NCI-H524 (cell line): ENCODE measurements around the gene TNS3.

Experiments
- DNase-seq, 2 experiments: peaks; one replicate each; lab custom pipeline; 2025; lab: John Stamatoyannopoulos, UW

Gene TNS3

DNA sequence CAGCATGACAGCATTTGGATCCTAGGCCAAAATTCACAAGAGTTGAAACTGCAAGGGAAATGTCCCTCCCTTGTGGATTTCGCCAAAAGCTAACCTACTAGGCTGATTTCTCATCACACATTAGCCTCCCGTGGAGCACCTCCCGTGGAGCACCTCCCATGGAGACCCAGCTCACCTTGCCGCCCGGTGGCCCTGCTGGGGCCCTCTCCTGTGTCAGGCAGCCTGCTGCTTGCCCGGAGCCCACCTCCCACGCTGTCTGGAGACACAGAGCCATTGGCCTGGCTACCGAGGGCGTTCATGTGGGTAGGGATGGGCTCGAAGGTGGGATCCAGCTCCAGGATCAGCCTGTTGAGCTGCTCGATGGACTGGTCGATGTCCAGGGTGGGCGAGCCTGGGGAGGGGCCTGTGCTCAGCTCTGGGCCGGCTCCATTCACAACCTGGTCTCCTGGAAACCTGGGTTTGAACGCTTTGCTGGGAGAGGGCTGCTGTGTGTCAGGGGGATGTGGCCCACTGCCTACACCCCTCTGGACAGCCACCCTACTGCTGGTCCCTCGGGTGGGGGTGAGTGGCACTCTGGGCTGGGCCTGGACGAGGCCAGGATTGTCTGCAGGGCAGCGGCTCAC, 213.6 kb downstream of the TNS3 start:
- DNase-seq, result no peak

DNA sequence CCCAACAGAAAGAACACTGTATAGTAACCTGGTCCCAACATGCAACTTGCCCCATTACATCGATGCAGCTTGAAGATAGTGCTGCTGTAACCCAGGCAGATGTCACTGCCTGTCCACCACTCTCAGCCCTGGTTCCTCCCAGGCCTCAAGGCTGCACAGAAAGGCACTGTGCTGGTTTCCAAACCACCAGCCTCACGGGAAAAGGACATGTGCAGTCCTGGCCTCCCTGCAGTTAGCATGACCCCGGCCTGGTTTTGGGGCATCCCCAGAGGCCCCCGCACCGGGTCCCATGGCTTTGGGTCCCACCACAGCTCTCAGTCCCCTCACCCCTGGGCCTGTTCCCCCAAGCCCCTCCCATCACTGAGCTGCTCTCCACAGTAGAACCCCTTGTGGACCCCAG, 214.5 kb downstream of the TNS3 start:
- DNase-seq, result no peak

DNA sequence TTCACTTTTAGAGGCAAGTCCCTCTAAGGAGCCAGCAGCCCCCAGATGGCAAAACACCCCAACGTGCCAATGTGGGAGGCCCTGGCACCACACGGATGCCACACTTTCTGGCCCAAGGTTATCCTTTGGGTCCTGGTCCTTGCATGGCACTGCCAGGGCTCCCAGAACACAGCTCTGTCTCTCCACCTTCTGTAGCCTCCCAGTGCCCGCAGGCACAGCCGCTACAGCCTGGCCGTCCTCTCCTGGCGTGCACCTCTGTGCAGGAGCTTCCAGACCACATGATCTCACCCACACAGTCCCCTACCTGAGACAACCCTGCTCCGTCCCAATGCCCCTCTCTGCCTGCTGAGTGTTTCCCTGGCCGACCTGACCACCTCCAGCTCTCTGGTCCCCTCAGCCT, 215.0 kb downstream of the TNS3 start:
- no peak for DNase-seq

DNA sequence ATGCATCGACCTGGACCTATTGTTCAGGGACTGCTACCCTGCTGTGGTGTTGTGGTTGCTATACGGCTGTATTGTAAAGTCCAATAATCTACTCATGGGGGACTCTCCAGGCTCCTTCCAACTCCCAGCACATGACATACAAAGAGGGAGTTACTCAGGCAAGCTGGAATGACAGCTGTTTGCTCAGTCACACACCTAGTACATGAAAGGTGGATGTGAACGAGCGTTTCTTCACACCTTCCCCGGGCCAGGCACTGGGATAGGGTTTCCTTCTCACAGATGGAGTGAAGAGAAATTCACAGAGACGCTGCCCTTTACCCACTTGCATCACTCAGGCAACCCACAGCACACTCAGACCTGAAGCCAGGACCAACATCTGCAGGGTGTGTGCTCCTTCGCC, 215.7 kb downstream of the TNS3 start:
- no peak for DNase-seq

DNA sequence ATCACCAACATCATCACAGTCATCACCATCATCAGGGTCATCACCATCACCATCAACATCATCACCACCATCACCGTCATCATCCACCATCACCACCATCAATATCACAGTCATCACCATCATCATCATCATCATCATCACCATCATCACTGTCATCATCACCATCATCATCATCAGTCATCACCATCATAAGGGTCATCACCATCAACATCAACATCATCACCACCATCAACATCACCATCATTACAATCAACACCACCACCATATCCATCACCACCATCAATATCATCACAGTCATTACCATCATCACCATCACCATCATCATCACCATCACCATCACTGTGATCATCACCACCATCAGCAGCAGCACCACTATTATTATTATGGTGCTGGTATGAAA, 218.9 kb downstream of the TNS3 start:
- no peak for DNase-seq

DNA sequence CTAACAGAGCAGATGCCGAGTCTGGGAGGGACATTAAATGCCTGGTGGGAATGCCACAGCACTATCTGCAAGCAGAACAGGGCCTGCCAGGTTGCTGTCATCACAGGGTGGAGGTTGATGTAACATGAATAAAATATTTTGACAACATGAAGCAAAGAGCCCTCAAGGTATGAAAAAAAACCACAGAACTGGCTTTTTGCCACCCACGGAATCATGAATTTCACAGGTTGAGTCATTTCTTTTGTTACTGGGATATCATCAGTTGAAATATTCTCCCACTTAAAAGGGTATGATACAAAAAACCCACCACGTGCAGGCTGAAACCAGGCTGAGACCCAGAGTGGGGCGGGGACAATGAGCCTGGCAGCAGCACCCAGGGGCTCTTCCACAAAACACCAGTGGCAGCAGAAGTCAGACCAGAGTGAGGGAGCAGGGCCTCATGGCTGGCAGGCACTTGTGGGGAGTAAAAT, 220.1 kb downstream of the TNS3 start:
- no peak for DNase-seq

DNA sequence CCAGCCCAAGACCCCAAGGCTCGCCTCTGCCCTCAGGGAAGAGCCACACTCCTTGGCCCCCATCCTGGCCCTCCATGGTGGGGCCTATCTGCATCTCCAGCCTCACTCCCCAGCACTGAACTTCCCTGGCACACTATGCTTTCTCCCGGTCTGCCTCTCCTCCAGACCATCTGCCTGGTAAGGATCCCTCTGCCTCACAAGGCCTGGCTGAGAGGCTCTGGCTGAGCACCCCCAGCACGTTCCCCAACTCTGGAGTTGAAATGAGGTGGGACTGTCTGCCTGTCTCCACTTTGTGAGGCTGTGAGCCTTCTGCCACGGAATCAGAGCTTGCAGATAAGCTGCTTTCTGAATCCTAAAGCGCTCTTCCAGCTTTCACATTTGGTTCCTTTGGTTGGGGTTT, 220.7 kb downstream of the TNS3 start:
- DNase-seq, result no peak

DNA sequence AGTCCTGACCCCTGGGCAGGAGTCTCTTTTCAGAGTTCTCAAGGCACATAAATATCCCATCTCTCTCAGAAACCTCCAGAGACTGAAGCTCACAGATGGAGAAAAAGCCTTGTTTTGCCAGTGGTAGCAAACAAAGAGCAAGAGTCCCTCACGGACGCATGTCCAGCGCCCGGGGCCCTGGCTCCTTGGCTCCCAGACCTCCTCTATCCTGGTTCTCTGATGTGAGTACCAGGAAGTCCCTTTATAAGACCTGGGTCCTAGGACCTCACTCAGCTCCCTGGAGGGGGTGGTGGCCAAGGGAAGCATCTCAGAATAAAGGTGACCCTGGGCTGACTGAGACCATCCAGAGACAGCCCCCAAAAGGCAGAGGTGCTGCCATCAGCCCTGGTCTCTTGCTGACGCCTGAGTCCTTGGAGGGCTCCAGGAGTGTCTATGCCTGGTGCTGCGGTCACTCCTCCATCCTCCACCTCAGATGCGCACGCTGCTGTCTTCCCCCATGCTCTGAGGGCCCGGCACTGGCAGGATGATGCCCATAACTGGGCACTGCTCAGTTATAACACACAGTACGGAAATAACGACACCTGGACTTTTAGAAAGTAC, 221.5 kb downstream of the TNS3 start:
- DNase-seq, result no peak

DNA sequence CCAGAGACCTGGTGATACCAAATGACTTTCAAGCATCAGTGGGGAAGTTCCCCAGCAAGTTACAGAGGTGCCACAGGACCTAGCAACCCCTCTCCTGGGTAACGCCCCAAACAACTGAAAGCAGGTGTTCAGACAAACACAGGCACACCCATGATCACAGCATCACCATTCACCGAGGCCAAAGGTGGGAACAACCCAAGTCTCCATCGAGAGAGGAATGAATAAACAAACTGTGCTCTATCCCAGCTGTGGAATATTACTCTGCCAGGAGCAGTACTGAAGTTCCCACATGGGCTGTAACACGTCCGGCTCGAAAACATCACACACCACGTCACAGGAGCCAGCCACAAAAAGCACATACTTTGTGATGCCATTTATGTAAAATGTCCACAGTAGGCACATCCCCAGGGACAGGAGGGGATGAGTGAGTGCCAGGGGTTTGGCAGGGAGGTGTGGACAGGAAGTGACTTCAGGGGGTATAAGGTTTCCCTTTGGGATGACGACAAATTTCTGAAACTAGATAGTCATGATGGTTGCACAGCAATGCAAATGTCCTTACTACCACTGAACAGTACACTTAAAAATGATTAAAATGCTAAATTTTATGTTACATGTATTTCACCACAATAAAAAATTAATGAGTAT, 222.8 kb downstream of the TNS3 start:
- DNase-seq, result no peak

DNA sequence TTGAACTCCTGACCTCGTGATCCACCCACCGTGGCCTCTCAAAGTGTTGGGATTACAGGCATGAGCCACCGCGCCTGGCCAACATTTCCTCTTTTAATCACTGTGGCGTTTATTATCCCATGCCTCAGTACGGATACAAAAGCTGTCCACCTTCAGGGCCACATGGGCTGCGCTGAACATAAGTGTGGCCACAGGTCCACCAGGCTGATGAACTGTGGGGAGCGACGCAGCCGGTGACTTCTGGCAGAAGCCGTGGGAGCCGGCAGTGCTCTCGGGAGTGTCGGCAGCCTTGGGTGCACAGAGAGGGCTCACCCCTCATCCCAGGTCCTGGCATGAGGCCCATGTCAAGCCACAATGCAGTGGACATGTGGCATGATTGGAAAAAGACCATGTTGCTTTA, 223.6 kb downstream of the TNS3 start:
- DNase-seq, result no peak

DNA sequence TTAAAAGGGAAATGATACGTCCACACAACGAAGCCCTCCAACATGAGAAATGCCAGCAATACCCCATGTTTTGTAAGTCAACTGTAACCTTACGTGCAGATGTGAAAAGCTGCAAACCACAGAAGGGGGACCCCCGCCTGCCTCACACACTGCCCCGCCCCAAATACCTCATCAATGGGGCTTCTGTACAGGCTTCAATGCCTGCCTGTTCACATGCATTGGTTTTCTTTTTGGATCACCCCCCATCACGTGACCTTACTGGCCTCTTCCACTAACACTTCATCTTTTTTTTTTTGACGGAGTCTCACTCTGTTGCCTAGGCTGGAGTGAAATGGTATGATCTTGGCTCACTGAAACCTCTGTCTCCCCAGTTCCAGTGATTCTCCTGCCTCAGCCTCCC, 224.0 kb downstream of the TNS3 start:
- DNase-seq, result no peak

DNA sequence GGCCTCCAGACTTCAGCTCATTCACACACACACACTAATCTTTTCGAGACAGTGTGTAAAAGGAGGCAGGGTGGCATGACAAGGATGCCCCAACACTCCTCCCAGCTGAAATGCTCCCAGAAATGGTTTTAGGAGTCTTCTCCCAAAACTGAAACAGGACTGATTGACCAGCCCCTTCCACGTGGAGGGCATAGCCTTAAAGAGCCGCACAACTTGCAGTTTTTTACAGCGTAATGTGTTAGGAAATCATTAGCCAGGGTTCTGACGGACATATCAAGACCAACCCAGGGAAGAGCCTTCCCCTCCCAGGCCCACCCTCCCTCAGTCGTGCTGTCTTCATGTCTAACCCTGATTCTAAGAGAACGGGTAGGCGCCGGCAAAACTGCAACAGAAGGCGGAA, 224.6 kb downstream of the TNS3 start:
- no peak for DNase-seq

DNA sequence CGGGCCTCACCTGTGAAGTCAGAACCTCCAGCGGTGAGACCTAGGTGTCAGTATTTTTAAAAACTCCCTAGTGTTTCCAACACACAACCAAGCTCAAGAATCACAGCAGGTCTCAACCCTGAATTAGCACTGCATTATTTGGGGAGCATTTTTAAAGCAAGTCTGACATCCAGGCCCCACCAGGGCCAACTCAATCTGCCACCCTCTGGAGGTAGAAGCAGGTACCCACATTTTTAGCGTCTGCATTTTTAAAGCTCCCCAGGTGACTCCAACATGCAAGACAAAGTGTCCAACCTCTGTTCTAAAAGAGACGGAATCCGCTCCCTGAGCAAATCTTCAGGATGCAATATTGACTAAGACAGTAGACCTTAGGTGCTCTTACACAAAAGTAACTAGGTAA, 225.7 kb downstream of the TNS3 start:
- no peak for DNase-seq

DNA sequence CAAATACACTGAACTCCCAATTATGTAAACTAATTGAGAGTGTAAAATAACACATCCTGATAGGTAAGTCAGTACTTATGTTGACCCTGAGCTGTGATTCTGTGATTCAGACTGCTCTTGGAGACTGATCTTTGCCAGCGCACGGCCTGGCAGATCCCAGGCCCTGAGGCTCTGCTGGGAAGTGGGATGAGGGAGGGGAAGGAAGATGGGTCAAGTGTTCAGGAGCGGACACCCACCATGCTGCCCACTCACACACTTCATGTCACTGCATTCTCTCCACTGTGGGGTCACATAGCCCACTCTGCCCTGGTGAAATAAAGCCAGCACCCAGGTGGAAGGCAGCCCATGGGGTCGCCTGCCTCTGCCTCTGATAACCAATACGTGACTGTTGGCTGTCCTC, 226.2 kb downstream of the TNS3 start:
- no peak for DNase-seq

DNA sequence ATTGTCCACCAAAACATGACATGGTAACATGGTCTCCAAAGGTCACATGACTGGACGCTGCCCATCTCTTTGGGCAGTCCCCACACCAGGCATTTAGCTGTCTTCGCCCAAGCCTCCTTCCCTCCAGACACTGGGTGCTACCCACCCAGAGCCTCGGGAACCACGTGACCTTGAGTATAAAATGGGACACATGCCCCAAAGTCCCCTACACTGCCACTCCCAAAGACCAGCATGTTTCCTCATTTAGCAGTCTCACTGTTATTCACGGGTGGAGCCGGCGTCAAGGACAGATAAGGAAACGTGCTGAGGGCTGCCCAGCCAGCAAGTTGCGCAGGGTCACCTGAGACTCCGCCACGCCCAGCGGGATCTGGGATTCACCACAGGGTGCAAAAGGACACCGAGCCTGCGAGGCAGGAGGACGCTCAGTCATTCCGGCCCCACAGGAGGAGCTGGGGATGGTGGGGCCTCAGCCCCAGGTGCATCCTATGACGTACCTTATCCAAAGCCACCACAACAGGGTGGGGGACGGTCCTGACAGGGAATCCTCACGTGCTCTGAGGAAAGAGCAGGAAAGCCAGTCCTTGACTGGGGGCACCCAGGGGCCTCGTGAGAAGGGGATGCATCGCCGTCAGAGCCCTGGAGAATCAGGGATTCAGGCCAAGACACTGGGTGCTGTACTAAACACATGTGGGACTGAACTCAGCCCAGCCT, 226.9 kb downstream of the TNS3 start:
- no peak for DNase-seq

DNA sequence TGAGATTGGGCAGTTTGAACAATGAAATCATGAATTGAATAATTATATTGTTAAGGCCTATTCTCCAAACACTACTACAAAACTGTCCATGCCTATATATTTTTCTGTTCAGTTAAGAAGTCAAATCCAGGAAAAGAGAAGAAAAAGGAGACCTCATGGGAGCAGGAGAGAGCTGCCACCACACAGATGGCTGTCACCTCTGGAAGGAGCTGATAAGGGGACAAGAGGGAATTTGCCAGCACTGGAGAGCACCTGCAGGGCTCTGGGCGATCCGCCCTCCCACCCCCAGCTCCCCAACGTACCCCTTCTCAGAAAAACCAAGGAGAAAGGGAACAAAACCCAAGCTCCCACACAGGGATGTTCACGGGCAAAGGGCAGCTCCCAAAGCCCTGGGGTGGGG, 227.8 kb downstream of the TNS3 start:
- no peak for DNase-seq

DNA sequence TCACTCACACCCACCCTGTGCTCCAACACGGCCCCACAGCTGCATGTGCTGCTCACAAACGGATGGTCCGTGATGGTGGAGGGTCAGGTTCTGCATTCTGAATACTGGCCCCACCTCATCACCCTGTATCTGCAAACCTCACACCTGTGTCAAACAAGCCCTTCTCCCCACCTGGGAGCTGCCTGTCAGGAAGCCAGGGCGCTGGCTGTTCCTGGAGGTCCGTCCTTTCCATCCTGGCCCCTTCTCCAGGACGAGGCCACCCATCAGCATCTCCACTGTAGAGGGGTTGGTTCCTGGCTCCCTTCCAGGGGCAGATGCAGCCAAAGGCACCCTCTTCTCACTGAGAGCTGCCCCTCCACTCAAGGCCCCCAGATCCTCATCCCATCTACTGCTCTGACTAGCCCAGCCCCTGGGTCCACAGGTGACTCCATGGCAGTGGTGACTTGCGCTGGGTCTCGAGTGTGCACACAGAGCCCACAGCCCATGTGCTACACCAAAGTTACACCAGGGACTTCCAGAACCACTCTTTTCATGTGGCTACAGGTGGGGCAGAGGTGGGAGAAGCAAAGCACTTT, 229.4 kb downstream of the TNS3 start:
- DNase-seq, result no peak

DNA sequence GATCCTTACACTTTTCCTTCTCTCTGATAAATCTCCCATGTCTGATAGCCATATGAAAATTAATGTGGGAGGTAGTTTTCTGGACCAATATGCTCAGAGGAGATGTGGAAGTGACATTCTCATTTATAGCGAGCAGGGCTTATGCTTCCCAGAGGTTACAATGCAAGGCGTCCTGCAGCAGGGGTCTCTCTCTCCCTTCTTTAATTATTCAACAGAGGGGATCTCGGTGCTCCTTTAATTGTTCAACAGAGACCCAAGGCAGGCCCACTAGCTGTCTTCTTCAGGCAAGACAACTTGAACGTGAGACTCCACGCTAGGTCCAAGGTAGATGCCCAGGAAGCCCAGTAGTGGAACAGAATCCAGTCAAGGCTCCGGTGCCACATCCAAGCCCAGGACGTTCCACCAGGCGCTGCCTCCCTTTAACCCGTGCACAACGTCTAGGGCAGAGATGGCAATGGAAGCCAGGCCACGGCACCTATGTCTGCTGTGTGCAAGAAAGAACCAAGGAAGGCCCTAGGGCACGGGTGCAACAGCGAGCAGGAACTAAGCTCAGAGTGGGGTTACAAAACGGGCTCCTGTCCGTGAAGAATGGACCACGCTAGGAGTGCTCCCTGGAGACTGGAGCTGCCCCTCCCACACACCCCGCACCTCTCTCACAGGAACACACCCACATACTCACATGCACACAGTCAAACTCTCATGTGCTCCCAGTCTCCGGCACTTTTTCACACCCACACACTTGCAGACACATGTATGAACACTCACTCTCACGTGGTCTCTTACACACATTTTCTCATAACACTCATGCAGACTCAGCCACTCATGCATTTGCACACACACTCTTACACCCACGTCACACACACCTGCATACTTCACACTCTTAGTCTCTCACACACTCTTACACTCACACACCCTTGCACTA, 230.4 kb downstream of the TNS3 start:
- no peak for DNase-seq

DNA sequence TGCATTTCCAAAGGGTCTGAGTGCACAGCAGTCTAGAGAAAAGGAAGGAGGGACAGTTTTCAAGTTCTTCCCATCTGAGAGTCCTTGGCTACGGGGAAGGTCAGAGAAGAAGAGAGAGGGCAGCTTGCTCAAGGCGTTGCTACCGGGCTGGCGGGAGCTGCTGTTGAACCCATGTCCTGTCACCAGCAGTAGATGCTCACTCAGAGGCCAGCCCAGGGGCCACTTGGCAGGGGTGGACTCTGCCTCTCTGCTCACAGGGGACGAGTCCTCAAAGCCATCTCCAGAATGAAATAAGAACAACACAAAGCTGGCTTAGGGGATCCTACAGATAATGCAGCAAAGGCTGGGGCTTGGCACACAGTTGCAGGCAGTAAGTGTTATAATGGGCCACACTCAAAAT, 231.5 kb downstream of the TNS3 start:
- DNase-seq, result no peak

DNA sequence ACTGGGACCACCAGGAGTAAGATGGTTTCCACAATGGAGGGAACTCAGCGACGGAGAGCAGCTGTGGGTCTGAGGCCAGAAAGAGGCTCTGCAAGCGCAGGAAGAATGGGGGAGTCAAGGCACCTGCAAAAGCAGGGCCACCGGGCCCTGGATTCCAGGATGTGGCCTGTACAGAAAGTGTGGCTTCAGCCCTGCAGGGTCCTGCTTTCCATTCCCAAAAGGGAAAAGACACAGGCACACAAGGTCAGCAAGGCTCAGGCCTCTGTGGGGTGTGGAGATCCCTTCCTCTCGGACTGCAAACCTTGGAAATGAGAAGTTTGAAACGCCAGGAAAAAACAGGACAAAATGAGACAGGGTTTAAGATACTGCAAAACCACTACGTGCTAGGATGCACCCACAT, 232.5 kb downstream of the TNS3 start:
- DNase-seq, result no peak

DNA sequence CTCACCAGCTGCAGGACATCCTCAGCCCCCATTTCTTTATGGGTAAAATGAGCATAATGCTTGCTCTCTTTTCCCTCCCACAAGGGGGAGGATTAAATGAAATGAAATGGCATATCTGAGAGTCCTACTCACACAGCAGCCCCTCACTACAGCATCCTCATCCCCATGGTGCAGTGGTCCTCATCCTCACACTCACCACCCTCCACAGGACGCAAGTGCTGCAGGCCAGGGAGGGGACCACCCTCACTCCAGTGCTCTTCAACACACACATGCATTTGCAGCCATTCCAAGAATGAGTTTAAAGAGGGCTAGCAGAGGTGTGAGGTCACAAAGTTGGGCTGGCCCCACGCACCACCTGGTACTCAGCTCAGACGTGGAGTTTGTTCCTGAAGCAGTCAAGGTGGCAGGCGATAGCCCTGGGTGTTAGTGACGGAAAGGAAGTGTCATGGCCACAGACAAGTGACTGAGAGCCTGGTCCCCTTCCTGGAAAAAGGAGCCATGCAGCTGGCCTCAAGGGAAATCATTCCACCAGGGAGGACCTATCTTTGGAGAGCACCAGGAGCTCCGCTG, 234.0 kb downstream of the TNS3 start:
- DNase-seq, result no peak
